Measurements from ENCODE around the gene UCN. TPM values are rescaled to one million over a fixed set of nuclear protein-coding genes. Genes with fewer than 3 reads are reported as not detected.
"Not testable (repeated sequence)": the region's sequence is repeated elsewhere in the genome, so short reads cannot be mapped to it uniquely, and the experiment has no call there.

Gene UCN, protein sequence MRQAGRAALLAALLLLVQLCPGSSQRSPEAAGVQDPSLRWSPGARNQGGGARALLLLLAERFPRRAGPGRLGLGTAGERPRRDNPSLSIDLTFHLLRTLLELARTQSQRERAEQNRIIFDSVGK
- polyA plus RNA-seq (2012; ENCODE audit: missing spikeins) = 0.49 TPM

DNA sequence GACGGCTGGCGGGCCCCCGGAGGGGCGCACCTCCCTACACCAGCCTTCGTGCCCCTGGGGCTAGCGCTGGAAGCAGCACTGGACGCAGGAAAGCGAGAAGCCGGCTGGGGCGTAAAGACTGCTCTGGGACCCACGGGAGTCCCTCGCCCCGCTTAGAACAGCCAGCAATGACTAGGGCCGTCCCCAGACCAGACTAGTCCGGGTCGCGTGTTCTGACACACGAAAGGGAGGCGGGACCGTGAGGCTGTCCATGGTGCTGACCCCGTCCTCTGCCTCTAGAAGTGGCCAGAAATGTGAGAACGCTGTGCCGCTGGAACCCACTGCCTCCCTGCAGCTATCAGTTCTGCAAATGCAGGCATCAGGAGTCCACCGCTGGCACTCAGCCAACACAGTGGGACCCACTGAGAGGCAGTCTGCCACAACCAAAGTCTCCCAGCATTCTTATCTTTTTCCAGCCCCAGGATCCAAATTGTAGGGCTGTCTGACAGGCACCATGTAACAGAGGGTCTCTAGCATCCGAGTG, at the start of gene UCN:
Gene UCN (minus strand): TSS at position 87 of the 523 bp plus-strand sequence. CDS start 550 bp downstream, outside the sequence.
- DNase-seq (ENCODE audit: insufficient read length) = no peak
- no peak for FAIRE-seq

DNA sequence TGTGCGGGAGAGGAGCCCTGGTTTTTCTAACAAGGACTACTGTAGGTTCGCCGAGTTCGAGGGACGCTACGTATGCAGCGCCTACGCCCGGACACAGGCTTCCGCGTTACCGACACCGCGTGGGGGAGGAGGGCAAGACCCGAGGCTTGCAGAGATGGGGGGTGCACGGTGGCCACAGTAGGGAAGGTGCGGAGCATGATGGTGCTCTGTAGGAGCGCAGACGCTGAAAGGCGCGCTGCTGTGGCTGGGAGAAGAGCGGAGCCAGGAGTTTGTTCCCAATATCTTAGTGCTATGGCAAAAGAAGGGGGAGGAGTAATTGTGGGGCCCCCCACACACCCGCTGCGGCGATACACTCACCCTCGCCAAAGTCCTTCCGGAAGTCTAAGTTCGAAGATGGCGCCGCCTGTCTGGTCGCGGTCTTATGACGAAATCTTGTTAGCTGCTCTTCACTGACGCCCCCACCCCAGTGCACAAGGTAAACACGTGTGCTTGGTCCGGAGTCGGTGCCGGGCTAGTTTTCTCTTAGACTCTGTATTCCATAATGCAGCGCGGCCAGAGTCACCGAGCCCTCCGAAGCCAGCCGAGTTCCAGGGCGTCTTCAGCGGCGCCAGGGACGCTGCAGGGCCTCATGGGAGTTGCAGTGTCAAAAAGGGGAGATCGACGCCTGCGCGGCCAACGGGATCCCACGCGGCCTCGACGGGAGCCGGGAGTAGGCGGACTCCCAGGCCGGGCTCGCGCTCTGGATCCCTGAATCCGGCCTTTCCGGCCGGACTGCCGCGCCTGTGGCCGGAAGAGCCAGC, 48.3 kb upstream of the UCN start, which contains the start of gene GTF3C2:
Gene GTF3C2 (minus strand): TSS at position 383 of the 800 bp plus-strand sequence. CDS start 13,210 bp downstream, outside the sequence.
- peak; percentile 85 for TF ChIP-seq POLR2AphosphoS5 (IDR thresholded peaks at IDR 0.05; ENCODE audit: low read depth, low read length)
- peak; percentile 30; the same call in 1 of the 2 replicates for TF ChIP-seq TAF1 (IDR thresholded peaks at IDR 0.05; ENCODE audit: borderline replicate concordance, low read depth, low read length)
- TF ChIP-seq POLR2A (IDR thresholded peaks at IDR 0.05; ENCODE audit: low read depth, low read length) = peak; percentile 70
- DNase-seq (ENCODE audit: insufficient read length) (peak; percentile 77), FAIRE-seq (peak; percentile 88)

More for the DNA sequence above, at the start of gene UCN:
- TF ChIP-seq TAF1 (IDR thresholded peaks at IDR 0.05; ENCODE audit: borderline replicate concordance, low read depth, low read length) (no peak), POLR2AphosphoS5 (IDR thresholded peaks at IDR 0.05; ENCODE audit: low read depth, low read length) (no peak), POLR2A (IDR thresholded peaks at IDR 0.05; ENCODE audit: low read depth, low read length) (no peak)

DNA sequence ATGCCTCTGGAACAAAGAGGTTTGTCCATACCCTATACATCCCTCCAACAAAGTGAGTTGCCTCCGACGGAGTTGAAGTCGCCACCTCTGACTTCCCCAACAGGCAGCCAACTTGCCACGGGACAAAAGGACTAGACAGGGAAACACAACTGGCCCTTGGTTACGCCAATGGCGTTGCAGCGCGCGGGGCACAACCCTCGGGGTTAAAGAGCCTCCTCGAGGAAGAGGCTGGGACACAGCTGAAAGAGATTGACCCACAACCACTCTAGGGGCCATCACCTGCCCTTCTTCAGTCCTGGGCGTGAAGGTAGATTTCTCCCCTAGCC, 47.8 kb upstream of the UCN start:
- no peak for DNase-seq (ENCODE audit: insufficient read length)
- TF ChIP-seq POLR2AphosphoS5 (IDR thresholded peaks at IDR 0.05; ENCODE audit: low read depth, low read length) (no peak), TAF1 (IDR thresholded peaks at IDR 0.05; ENCODE audit: borderline replicate concordance, low read depth, low read length) (no peak; the same call in 1 of the 2 replicates), POLR2A (IDR thresholded peaks at IDR 0.05; ENCODE audit: low read depth, low read length) (no peak)
- FAIRE-seq = no peak

- DNase-seq (ENCODE audit: insufficient read length) = no peak
- FAIRE-seq = no peak
- TF ChIP-seq TAF1 (IDR thresholded peaks at IDR 0.05; ENCODE audit: borderline replicate concordance, low read depth, low read length) (no peak), POLR2AphosphoS5 (IDR thresholded peaks at IDR 0.05; ENCODE audit: low read depth, low read length) (no peak), POLR2A (IDR thresholded peaks at IDR 0.05; ENCODE audit: low read depth, low read length) (no peak)
These were observed 46.3 kb upstream of the UCN start for GRCh38 chr2:27354597-27354927.

DNA sequence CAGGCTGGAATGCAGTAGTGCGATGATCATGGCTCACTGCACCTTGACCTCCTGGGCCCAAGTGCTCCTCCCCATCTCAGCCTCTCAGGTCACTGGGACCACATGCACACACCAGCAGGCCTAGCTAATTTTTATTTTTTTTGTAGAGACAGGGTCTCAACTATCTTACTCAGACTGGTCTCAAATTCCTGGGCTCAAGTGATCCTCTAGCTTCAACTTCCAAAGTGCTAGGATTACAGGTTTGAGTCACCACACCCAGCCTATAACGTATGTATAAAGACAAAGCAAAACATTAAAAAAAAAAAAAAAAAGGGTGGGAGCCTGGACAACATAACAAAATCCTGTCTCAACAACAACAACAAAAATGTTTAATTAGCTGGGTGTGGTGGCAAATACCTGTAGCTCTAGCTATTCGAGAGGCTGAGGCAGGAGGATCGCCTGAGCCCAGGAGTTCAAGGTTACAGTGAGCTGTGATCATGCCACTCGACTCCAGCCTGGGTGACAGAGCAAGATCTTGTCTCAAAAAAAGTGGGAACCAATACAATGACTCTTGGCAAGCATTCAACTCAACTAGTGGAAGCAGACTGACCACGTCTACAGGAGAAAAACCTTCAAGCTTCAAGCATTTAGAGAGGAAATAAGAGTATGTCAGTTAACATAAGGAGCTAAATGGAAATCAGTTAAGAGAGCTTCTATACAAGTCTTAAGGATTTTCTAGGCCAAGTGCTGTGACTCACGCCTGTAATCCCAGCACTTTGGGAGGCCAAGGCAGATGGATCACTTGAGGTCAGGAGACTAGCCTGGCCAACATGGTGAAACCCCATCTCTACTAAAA, 45.7 kb upstream of the UCN start:
- TF ChIP-seq POLR2A (IDR thresholded peaks at IDR 0.05; ENCODE audit: low read depth, low read length) (no peak), TAF1 (IDR thresholded peaks at IDR 0.05; ENCODE audit: borderline replicate concordance, low read depth, low read length) (no peak), POLR2AphosphoS5 (IDR thresholded peaks at IDR 0.05; ENCODE audit: low read depth, low read length) (no peak)
- DNase-seq (ENCODE audit: insufficient read length) = no peak
- no peak for FAIRE-seq

DNA sequence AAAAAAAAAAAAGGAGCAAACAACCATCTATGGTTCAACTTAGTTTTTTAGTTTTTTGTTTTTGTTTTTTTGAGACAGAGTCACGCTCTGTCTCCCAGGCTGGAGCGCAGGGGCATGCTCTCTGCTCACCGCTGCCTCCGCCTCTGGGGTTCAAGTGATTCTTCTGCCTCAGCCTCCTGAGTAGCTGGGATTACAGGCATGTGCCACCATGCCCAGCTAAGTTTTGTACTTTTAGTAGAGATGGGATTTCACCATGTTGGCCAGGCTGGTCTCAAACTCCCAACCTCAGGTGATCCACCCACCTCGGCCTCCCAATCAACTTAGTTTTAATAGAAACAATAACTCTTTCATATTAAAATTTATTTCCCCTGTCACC, 45.1 kb upstream of the UCN start:
- not testable (repeated sequence) for DNase-seq (ENCODE audit: insufficient read length); FAIRE-seq

DNA sequence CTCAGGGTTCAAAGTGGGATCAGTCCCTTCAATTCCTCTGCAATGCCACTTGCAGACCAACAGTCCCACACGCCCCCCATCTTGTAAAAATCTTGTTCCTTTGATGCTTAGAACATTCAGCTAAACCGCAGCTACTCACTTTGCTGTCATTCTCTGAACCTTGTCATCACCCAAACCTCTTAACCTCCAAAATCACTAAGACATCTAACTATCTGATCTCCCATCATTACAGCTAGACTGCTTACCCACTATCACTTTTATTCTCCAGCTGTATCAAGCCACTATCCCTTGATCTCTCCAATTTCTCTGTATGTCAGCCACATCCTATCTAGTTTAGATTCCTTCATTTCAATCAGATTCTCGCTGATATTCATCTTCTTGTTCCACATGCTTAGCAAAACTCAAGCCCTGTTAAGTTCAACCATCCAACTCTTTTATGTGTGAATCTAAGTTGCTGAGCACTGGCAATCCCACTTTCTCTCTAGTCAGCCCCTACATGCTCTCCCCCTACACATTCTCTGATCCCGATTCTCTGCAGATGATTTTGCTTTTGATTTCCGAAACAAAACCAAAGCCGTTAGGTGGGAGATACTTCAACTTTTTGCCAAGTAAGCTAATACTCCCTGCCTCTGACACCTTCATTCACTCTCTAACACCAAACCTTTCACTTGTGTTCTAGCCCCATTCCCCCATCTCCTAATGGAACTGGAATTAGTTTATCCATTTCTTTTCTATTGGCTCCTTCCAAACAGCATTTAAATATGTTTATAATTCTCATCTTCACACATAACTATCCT, 43.8 kb upstream of the UCN start:
- TF ChIP-seq POLR2A (IDR thresholded peaks at IDR 0.05; ENCODE audit: low read depth, low read length) (no peak), POLR2AphosphoS5 (IDR thresholded peaks at IDR 0.05; ENCODE audit: low read depth, low read length) (no peak), TAF1 (IDR thresholded peaks at IDR 0.05; ENCODE audit: borderline replicate concordance, low read depth, low read length) (no peak)
- FAIRE-seq = no peak

GRCh38 chr2:27350106-27350693, 42.0 kb upstream of the UCN start:
- DNase-seq (ENCODE audit: insufficient read length) (no peak), FAIRE-seq (no peak)
- TF ChIP-seq POLR2A (IDR thresholded peaks at IDR 0.05; ENCODE audit: low read depth, low read length) = no peak
- TF ChIP-seq POLR2AphosphoS5 (IDR thresholded peaks at IDR 0.05; ENCODE audit: low read depth, low read length) = no peak
- TF ChIP-seq TAF1 (IDR thresholded peaks at IDR 0.05; ENCODE audit: borderline replicate concordance, low read depth, low read length) = no peak

More for the DNA sequence above, 43.8 kb upstream of the UCN start:
- no peak for DNase-seq (ENCODE audit: insufficient read length)

DNA sequence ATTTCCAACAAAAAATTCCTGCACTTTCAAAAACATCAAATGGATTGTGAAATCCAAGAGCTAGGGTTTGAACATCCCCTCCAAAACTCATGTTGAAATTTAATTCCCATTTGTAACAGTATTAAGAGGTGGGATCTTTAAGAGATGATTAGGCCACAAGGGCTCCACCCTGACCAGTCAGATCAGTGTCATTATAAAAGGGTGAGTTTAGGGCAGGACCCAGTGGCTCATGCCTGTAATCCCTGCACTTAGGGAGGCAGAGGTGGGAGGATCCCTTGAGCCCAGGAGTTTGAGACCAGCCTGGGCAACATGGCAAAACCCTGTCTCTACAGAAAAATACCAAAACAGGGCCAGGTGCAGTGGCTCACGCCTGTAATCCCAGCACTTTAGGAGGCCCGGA, 39.4 kb upstream of the UCN start:
- TF ChIP-seq TAF1 (IDR thresholded peaks at IDR 0.05; ENCODE audit: borderline replicate concordance, low read depth, low read length) (no peak), POLR2AphosphoS5 (IDR thresholded peaks at IDR 0.05; ENCODE audit: low read depth, low read length) (no peak), POLR2A (IDR thresholded peaks at IDR 0.05; ENCODE audit: low read depth, low read length) (no peak)
- DNase-seq (ENCODE audit: insufficient read length) (no peak), FAIRE-seq (no peak)

- FAIRE-seq = no peak
These were observed 27.9 kb upstream of the UCN start for GRCh38 chr2:27336173-27336572.

More at GRCh38 chr2:27336173-27336572, 27.9 kb upstream of the UCN start:
- DNase-seq (ENCODE audit: insufficient read length) = no peak
- TF ChIP-seq POLR2A (IDR thresholded peaks at IDR 0.05; ENCODE audit: low read depth, low read length) (no peak), TAF1 (IDR thresholded peaks at IDR 0.05; ENCODE audit: borderline replicate concordance, low read depth, low read length) (no peak), POLR2AphosphoS5 (IDR thresholded peaks at IDR 0.05; ENCODE audit: low read depth, low read length) (no peak)
